OCI-M2 (cell line): ENCODE data around the gene TEX264.

ENCODE experiments used
- DNase-seq: peaks from one replicate; lab custom pipeline; 2025; ENCODE audit not compliant: unreplicated experiment; lab: John Stamatoyannopoulos, UW

TEX264 gene

GRCh38 chr3:51691949-51692348 lies 20.9 kb downstream of the TEX264 start:
- DNase-seq, result no peak

GRCh38 chr3:51692980-51693395 lies 21.9 kb downstream of the TEX264 start:
- DNase-seq, result no peak

- no peak for DNase-seq
Observed at GRCh38 chr3:51696954-51697353, 25.9 kb downstream of the TEX264 start.

GRCh38 chr3:51698209-51698608 lies 27.2 kb downstream of the TEX264 start:
- DNase-seq, result no peak

GRCh38 chr3:51700403-51700802 lies 29.4 kb downstream of the TEX264 start:
- DNase-seq, result no peak

GRCh38 chr3:51702156-51702555 lies 31.1 kb downstream of the TEX264 start:
- DNase-seq, result no peak

- DNase-seq, result no peak
Observed at GRCh38 chr3:51703068-51703760, 32.2 kb downstream of the TEX264 start.

GRCh38 chr3:51703761-51704510 lies 32.9 kb downstream of the TEX264 start:
- no peak for DNase-seq

GRCh38 chr3:51704511-51704950 lies 33.5 kb downstream of the TEX264 start:
- no peak for DNase-seq

- no peak for DNase-seq
Observed at GRCh38 chr3:51705276-51706020, 34.4 kb downstream of the TEX264 start.

GRCh38 chr3:51706021-51706485 lies 35.0 kb downstream of the TEX264 start:
- DNase-seq, result no peak

- DNase-seq, result no peak
Observed at GRCh38 chr3:51706788-51707731, 36.0 kb downstream of the TEX264 start, which contains the start of gene GRM2. Gene GRM2 (plus strand): TSS chr3:51707068. CDS start chr3:51708984, 1,916 bp downstream.

GRCh38 chr3:51708216-51708845 lies 37.3 kb downstream of the TEX264 start:
- no peak for DNase-seq

- DNase-seq, result no peak
Observed at GRCh38 chr3:51709004-51709420, 38.0 kb downstream of the TEX264 start.

- DNase-seq, result no peak
Observed at GRCh38 chr3:51709675-51710074, 38.6 kb downstream of the TEX264 start.

- DNase-seq, result no peak
Observed at GRCh38 chr3:51710631-51711351, 39.7 kb downstream of the TEX264 start.

- no peak for DNase-seq
Observed at GRCh38 chr3:51711352-51712037, 40.4 kb downstream of the TEX264 start.

GRCh38 chr3:51712038-51712420 lies 41.0 kb downstream of the TEX264 start:
- DNase-seq, result no peak

- DNase-seq, result no peak
Observed at GRCh38 chr3:51712511-51712931, 41.5 kb downstream of the TEX264 start.
